Measurements from ENCODE around the gene SERPINA10.

- no peak for TF ChIP-seq CTCF (conservative IDR thresholded peaks at IDR 0.05; ENCODE audit: low read length)
- no peak for TF ChIP-seq EZH2phosphoT487 (IDR thresholded peaks at IDR 0.05; ENCODE audit: borderline replicate concordance)
Observed at GRCh38 chr14:94328196-94328595, 35.1 kb upstream of the SERPINA10 start.
